LNCaP clone FGC (cell line): Measurements from ENCODE around the gene ANKAR.
"Not testable (repeated sequence)": the region's sequence is repeated elsewhere in the genome, so short reads cannot be mapped to it uniquely, and the experiment has no call there.

Experiments used
- DNase-seq: peaks from one replicate; pipeline ENCODE4 v3.0.0-alpha.2; 2011; ENCODE audit warnings: low read depth
- H3K4me3 ChIP-seq: 2 replicates; pipeline ENCODE4 v1.5.1; 2011; ENCODE audit warnings: mild to moderate bottlenecking, low read depth, low read length, control low read depth
- CTCF ChIP-seq: IDR thresholded peaks from 2 replicates; pipeline ENCODE4 v1.5.1; 2012; ENCODE audit warnings: mild to moderate bottlenecking; ENCODE audit not compliant: control insufficient read depth, insufficient read depth; ENCODE audit errors: extremely low read depth

The ANKAR gene

DNA sequence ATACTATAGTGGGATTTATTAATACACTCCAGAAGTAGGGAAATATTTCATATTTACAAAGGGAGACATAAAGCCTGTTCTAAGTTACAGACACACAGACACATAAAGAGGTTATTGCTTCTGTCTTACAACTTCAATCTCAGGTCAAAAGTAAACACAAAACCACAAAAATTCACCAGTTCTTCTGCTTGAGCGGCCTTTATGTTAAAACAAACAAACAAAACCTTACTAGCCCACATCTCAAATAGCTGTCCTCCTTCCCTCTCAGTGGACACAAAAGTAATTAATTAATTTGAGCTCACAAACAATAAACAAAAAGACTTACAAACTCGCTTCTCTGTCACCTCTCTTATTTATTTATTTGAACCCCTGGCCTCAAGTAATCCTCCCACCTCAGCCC is 14.7 kb upstream of the ANKAR start:
- no peak for DNase-seq
- H3K4me3 ChIP-seq = no peak overlapping the region
- no peak for TF ChIP-seq CTCF

GRCh38 chr2:189660803-189661147 is 13.7 kb upstream of the ANKAR start:
- no peak for DNase-seq
- TF ChIP-seq CTCF = no peak
- no peak overlapping the region for H3K4me3 ChIP-seq

DNA sequence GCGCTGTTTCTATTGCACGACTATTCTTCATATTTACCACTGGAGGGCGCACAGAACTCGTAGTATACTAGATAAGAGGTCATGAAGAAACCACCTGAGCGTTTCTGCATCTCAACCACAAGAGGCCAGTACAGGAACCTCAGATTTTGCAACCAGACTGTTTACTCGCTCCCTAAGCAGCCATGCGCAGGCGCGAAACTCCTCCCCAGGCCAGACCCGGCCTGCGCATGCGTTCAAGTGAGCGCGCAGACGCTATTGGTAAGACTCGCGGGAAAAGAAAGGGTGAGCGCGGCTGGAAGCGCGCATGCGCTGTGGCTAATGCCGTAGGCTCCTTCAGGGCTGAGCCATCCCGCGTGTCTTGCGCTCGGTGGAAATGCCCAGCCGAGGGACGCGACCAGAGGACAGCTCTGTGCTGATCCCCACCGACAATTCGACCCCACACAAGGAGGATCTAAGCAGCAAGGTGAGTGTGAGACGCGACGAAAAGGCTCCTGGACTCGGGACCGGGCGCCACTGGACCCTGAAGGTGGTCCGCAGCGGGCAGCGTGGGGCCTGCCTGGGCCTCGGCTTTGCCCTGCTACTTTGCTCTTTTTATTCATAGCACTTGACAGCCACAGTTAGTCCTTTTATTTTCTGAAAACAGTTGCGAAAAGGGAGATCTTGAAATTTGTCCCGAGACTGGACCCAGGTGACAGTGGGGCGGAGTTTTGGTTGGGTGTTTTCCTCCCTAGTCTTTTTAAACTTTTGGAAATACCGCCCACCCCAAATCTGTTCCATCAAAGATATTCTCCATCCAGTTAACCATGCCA is 13.1 kb upstream of the ANKAR start, which contains the start of gene ASNSD1:
ASNSD1 (plus strand) TSS at position 312 of the 809 bp plus-strand sequence. CDS start 4,674 bp downstream, outside the sequence.
- TF ChIP-seq CTCF = peak; percentile 81
- DNase-seq = peak; percentile 98
- peak within 1 kb of the TSS; percentile 93 for H3K4me3 ChIP-seq

GRCh38 chr2:189661957-189662321 is 12.5 kb upstream of the ANKAR start:
- TF ChIP-seq CTCF = no peak
- DNase-seq = no peak
- H3K4me3 ChIP-seq = peak overlapping the region; percentile 93

DNA sequence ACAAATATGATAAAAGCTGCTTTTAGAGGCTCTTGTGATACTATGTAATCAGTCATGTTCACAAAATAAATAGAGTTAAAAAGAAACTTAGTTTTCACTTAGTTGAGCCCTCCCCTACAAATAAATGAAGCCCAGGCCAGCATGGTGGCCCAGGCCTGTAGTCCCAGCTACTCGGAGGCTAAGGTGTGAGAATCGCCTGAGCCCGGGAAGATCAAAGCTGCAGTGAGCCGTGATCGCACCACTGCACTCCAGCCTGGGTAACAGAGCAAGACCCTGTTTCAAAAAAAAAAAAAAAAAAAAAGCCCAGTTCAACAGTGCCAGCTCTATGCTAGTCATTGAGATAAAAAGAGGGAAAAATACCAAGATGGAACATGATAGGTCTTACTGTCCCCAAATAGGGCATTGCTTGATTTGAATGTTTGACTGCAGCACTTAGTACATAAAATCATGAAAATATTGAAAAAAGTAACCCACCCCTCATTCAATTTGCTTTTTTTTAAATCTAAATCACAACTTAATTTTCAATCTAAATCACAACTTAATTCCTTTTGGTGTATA is 11.7 kb upstream of the ANKAR start:
- TF ChIP-seq CTCF = no peak
- DNase-seq = no peak
- peak overlapping the region; percentile 93 for H3K4me3 ChIP-seq

DNA sequence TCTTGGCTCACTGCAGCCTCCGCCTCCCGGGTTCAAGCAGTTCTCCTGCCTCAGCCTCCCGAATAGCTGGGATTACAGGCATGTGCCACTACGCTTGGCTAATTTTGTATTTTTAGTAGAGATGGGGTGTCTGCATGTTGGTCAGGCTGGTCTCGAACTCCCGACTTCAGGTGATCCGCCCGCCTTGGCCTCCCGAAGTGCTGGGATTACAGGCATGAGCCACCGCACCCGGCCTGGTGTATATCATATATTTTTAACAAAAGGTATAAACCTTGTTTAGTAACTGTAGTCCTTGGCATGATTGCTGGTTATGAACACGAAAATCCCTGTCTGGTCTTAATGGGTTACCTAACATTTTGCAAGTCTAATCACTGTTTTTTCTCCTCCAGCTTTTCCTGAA is 11.2 kb upstream of the ANKAR start:
- not testable (repeated sequence) for DNase-seq, H3K4me3 ChIP-seq

- no peak overlapping the region for H3K4me3 ChIP-seq
- DNase-seq = no peak
- no peak for TF ChIP-seq CTCF
These were observed 4.6 kb upstream of the ANKAR start for GRCh38 chr2:189669913-189670312.
